Fibroblast of lung (primary cell): ENCODE measurements around the gene CDC42EP2. TPM values are rescaled to one million over a fixed set of nuclear protein-coding genes. Genes with fewer than 3 reads are reported as not detected.
A peak's percentile ranks its signal among the peaks of the same experiment; 100 is the strongest.

ENCODE experiments used
- DNase-seq, 2 donors: peaks; one replicate each; pipeline versions ENCODE4 v3.0.0 to v3.0.0-alpha.2; 2010; ENCODE audit warnings: low read depth in 2 of 2
- H2AFZ ChIP-seq: 2 replicates; pipeline ENCODE4 v1.5.1; 2012; ENCODE audit warnings: low read length, control low read depth, inconsistent platforms
- H3K27ac ChIP-seq: 2 replicates; pipeline ENCODE4 v1.5.1; 2011; ENCODE audit warnings: low read length, control low read depth; ENCODE audit not compliant: insufficient read depth
- H3K27me3 ChIP-seq: 2 replicates; pipeline ENCODE4 v1.5.1; 2011; ENCODE audit warnings: mild to moderate bottlenecking, low read length; ENCODE audit not compliant: control insufficient read depth, insufficient read depth
- H3K36me3 ChIP-seq: 2 replicates; pipeline ENCODE4 v1.5.1; 2011; ENCODE audit warnings: low read length; ENCODE audit not compliant: control insufficient read depth, insufficient read depth
- H3K4me1 ChIP-seq: 2 replicates; pipeline ENCODE4 v1.5.1; 2011; ENCODE audit warnings: low read length; ENCODE audit not compliant: control insufficient read depth, insufficient read depth; ENCODE audit errors: extremely low read depth
- H3K4me2 ChIP-seq: 2 replicates; pipeline ENCODE4 v1.5.1; 2011; ENCODE audit warnings: low read length, control low read depth; ENCODE audit not compliant: insufficient read depth; ENCODE audit errors: extremely low read depth
- H3K4me3 ChIP-seq, 4 experiments: fragments of 200-600 bp in 1 of 4; sonication (generic) in 1 of 4; replicated peaks in 1 of 4; 2 replicates each; pipeline ENCODE4 v1.5.1; 2011 to 2016; ENCODE audit warnings: low read length in 4 of 4, low read depth in 3 of 4, mild to moderate bottlenecking in 3 of 4, control low read depth in 2 of 4, inconsistent platforms in 1 of 4, mixed read lengths in 1 of 4; ENCODE audit not compliant: insufficient read depth in 1 of 4; ENCODE audit errors: control extremely low read depth in 1 of 4
- H3K79me2 ChIP-seq: 2 replicates; pipeline ENCODE4 v1.5.1; 2012; ENCODE audit warnings: mild to moderate bottlenecking, low read length, inconsistent platforms; ENCODE audit not compliant: control insufficient read depth, insufficient read depth
- H3K9ac ChIP-seq: 2 replicates; pipeline ENCODE4 v1.5.1; 2011; ENCODE audit warnings: mild to moderate bottlenecking, low read length, control low read depth; ENCODE audit not compliant: insufficient read depth
- H3K9me3 ChIP-seq: 2 replicates; pipeline ENCODE4 v1.5.1; 2012; ENCODE audit warnings: low read depth, low read length; ENCODE audit not compliant: control insufficient read depth, insufficient read depth
- H4K20me1 ChIP-seq: 2 replicates; pipeline ENCODE4 v1.5.1; 2011; ENCODE audit warnings: low read length; ENCODE audit not compliant: control insufficient read depth, insufficient read depth; ENCODE audit errors: extremely low read depth
- EZH2 ChIP-seq: IDR thresholded peaks from 2 replicates; pipeline ENCODE4 v1.5.1; 2012; ENCODE audit warnings: low read length, control low read depth, mild to moderate bottlenecking; ENCODE audit errors: missing control alignments
- polyA plus RNA-seq, 2 donors: library from polyadenylated mRNA; depleted of rRNA in 1 of 2; stranded (reverse) in 1 of 2; unstranded in 1 of 2; fragments of >200 nt; gene quantifications; 2 replicates each; pipeline ENCODE4 v1.2.1, GENCODE V29; 2011 to 2012; ENCODE audit warnings: missing spikeins in 1 of 2
- total RNA-seq: library from RNA; depleted of rRNA; stranded (reverse); fragments of >200 nt; gene quantifications from 2 replicates; pipeline ENCODE4 v1.2.1, GENCODE V29; 2014
- TF ChIP-seq, protein P1 (sequence below), 2 donors: IDR thresholded peaks in 1 of 2; conservative IDR thresholded peaks in 1 of 2; 1 replicate in 1 of 2; 2 replicates in 1 of 2; pipeline ENCODE4 v1.5.1; 2011 to 2012; ENCODE audit warnings: low read length in 2 of 2, control low read depth in 1 of 2, inconsistent platforms in 1 of 2, low read depth in 1 of 2, mild to moderate bottlenecking in 1 of 2

Gene CDC42EP2
- total and polyA plus RNA-seq, 2 donors (not counting 1 experiment from before 2014, with no cell fraction given): 25.6 to 48.4 TPM

- TF ChIP-seq EZH2: no peak
- TF ChIP-seq, protein P1, sequence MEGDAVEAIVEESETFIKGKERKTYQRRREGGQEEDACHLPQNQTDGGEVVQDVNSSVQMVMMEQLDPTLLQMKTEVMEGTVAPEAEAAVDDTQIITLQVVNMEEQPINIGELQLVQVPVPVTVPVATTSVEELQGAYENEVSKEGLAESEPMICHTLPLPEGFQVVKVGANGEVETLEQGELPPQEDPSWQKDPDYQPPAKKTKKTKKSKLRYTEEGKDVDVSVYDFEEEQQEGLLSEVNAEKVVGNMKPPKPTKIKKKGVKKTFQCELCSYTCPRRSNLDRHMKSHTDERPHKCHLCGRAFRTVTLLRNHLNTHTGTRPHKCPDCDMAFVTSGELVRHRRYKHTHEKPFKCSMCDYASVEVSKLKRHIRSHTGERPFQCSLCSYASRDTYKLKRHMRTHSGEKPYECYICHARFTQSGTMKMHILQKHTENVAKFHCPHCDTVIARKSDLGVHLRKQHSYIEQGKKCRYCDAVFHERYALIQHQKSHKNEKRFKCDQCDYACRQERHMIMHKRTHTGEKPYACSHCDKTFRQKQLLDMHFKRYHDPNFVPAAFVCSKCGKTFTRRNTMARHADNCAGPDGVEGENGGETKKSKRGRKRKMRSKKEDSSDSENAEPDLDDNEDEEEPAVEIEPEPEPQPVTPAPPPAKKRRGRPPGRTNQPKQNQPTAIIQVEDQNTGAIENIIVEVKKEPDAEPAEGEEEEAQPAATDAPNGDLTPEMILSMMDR (conservative IDR thresholded peaks at IDR 0.05 in 1 of 2, IDR thresholded peaks at IDR 0.05 in 1 of 2; ENCODE audit: low read depth in 1 of 2, low read length in 2 of 2): no peak
- Histone ChIP-seq H3K4me3 (peak overlapping the region; percentile 54 to 97 (median 76)), H3K9me3 (no peaks in the 10 kb centered on the region), H3K4me2 (peak overlapping the region; percentile 85), H3K27ac (peak overlapping the region; percentile 99), H3K27me3 (no peaks in the 10 kb centered on the region), H3K79me2 (peaks cover 80% of the 10 kb centered on the region), H3K9ac (peak overlapping the region; percentile 99), H3K4me1 (peaks cover 23% of the 10 kb centered on the region), H3K36me3 (peaks cover 23% of the 10 kb centered on the region), H2AFZ (no peak overlapping the region), H4K20me1 (peaks cover 1% of the 10 kb centered on the region)
- peak; percentile 74 to 90 for DNase-seq
These were observed 2.5 kb downstream of the CDC42EP2 start for GRCh38 chr11:65317025-65317786.

- Histone ChIP-seq H3K4me3 (no peak overlapping the region), H3K9me3 (no peaks in the 10 kb centered on the region), H3K27me3 (no peaks in the 10 kb centered on the region), H3K4me1 (peaks cover 23% of the 10 kb centered on the region), H3K4me2 (no peak overlapping the region), H3K36me3 (peaks cover 28% of the 10 kb centered on the region), H3K79me2 (peaks cover 65% of the 10 kb centered on the region), H3K27ac (no peak overlapping the region), H2AFZ (no peak overlapping the region), H4K20me1 (peaks cover 1% of the 10 kb centered on the region), H3K9ac (no peak overlapping the region)
- TF ChIP-seq, protein P1 (conservative IDR thresholded peaks at IDR 0.05 in 1 of 2, IDR thresholded peaks at IDR 0.05 in 1 of 2; ENCODE audit: low read depth in 1 of 2, low read length in 2 of 2): no peak
- TF ChIP-seq EZH2: no peak
- DNase-seq: no peak
These were observed 5.9 kb downstream of the CDC42EP2 start for GRCh38 chr11:65320386-65321075.

DNA sequence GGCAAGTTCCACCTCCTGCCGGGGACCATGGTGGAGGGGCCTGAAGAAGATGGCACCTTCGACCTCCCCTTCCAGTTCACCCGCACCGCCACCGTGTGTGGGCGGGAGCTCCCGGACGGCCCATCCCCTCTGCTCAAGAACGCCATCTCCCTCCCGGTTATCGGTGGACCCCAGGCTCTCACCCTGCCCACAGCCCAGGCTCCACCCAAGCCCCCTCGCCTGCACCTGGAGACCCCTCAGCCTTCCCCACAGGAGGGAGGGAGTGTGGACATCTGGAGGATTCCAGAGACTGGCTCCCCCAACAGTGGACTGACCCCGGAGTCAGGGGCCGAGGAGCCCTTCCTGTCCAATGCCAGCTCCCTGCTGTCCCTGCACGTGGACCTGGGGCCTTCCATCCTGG, 6.4 kb downstream of the CDC42EP2 start:
- DNase-seq: no peak
- Histone ChIP-seq H3K9ac (no peak overlapping the region), H4K20me1 (peaks cover 1% of the 10 kb centered on the region), H3K9me3 (no peaks in the 10 kb centered on the region), H3K36me3 (peaks cover 28% of the 10 kb centered on the region), H3K4me1 (peaks cover 23% of the 10 kb centered on the region), H3K79me2 (peaks cover 59% of the 10 kb centered on the region), H3K4me3 (no peak overlapping the region), H3K27me3 (no peaks in the 10 kb centered on the region), H3K4me2 (no peak overlapping the region), H3K27ac (no peak overlapping the region), H2AFZ (no peak overlapping the region)
- TF ChIP-seq, protein P1 (conservative IDR thresholded peaks at IDR 0.05 in 1 of 2, IDR thresholded peaks at IDR 0.05 in 1 of 2; ENCODE audit: low read depth in 1 of 2, low read length in 2 of 2): no peak
- TF ChIP-seq EZH2: no peak
